ENCODE data around the gene RPL9.
"Not testable (repeated sequence)": the region's sequence is repeated elsewhere in the genome, so short reads cannot be mapped to it uniquely, and the experiment has no call there.

Gene RPL9

GRCh38 chr4:39470402-39470801 is 11.7 kb upstream of the RPL9 start:
- TF ChIP-seq FOXA1 (IDR thresholded peaks at IDR 0.05) (no peak), PKNOX1 (IDR thresholded peaks at IDR 0.05) (no peak), CTBP1 (IDR thresholded peaks at IDR 0.05; ENCODE audit: borderline replicate concordance) (no peak), TARDBP (IDR thresholded peaks at IDR 0.05) (no peak), SUZ12 (IDR thresholded peaks at IDR 0.05) (no peak), SP1 (IDR thresholded peaks at IDR 0.05) (no peak), BHLHE40 (IDR thresholded peaks at IDR 0.05; ENCODE audit: borderline replicate concordance) (no peak), NFRKB (IDR thresholded peaks at IDR 0.05) (no peak), ARNT (IDR thresholded peaks at IDR 0.05) (no peak), FOXK2 (IDR thresholded peaks at IDR 0.05) (no peak), L3MBTL2 (conservative IDR thresholded peaks at IDR 0.05) (no peak), FOXM1 (IDR thresholded peaks at IDR 0.05; ENCODE audit: borderline replicate concordance) (no peak), LEF1 (IDR thresholded peaks at IDR 0.05; ENCODE audit: borderline replicate concordance) (no peak)
- ChIA-PET CTCF (no interaction called here), POLR2A (no interaction called here)
- DNase-seq (ENCODE audit: extremely low spot score) = no peak

- ChIA-PET POLR2A (interaction anchor here (0.8 to 1.2 kb wide), 4 partner anchors 10 to 326 kb away, joined by 3 to 5 read pairs (median 4); partner anchors contain the start of genes LIAS, RPL9 and UGDH), CTCF (interaction anchor here (0.6 to 1.4 kb wide), 6 partner anchors 9 to 168 kb away, joined by 3 to 5 read pairs (median 4); partner anchors contain the start of genes LIAS and SMIM14)
- DNase-seq (ENCODE audit: extremely low spot score) = peak; percentile 26
- TF ChIP-seq L3MBTL2 (conservative IDR thresholded peaks at IDR 0.05) = no peak
- no peak for TF ChIP-seq ELF4 (IDR thresholded peaks at IDR 0.05)
- no peak for TF ChIP-seq HDGF (IDR thresholded peaks at IDR 0.05; ENCODE audit: borderline replicate concordance)
- TF ChIP-seq SP1 (IDR thresholded peaks at IDR 0.05) = no peak
- TF ChIP-seq NFRKB (IDR thresholded peaks at IDR 0.05) = no peak
- no peak for TF ChIP-seq SUZ12 (IDR thresholded peaks at IDR 0.05)
- no peak for TF ChIP-seq FOXM1 (IDR thresholded peaks at IDR 0.05; ENCODE audit: borderline replicate concordance)
- TF ChIP-seq ARNT (IDR thresholded peaks at IDR 0.05) = no peak
- no peak for TF ChIP-seq FOXK2 (IDR thresholded peaks at IDR 0.05)
- no peak for TF ChIP-seq LEF1 (IDR thresholded peaks at IDR 0.05; ENCODE audit: borderline replicate concordance)
- no peak for TF ChIP-seq FOXA1 (IDR thresholded peaks at IDR 0.05)
- TF ChIP-seq CTBP1 (IDR thresholded peaks at IDR 0.05; ENCODE audit: borderline replicate concordance) = no peak
- no peak for TF ChIP-seq BHLHE40 (IDR thresholded peaks at IDR 0.05; ENCODE audit: borderline replicate concordance)
- no peak for TF ChIP-seq TARDBP (IDR thresholded peaks at IDR 0.05)
- no peak for TF ChIP-seq ZNF384 (IDR thresholded peaks at IDR 0.05)
- TF ChIP-seq PKNOX1 (IDR thresholded peaks at IDR 0.05) = no peak
Observed at GRCh38 chr4:39469429-39470077, 10.8 kb upstream of the RPL9 start.

DNA sequence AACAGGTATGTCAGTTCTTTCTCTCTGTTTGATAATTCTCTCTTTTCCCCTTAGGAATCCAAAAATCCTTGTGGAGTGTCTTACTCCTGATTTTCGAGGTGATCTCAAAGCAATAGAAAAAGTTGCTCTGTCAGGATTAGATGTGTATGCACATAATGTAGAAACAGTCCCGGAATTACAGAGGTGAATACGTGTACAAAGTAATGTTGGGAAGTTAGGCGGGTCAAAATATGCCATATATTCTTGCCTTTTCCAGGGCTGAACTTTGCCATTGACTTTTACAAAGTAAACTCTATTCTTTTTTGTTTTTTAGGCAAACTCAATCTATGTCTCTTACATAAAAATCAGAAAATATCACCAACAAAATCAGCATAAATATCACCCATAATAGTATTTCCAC is 8.7 kb upstream of the RPL9 start:
- POLR2A ChIA-PET = interaction anchor here (0.8 kb wide), 1 partner anchor 331 kb away, joined by 3 read pairs; no protein-coding TSS in a partner anchor
- CTCF ChIA-PET = no interaction called here
- TF ChIP-seq L3MBTL2 (conservative IDR thresholded peaks at IDR 0.05) (no peak), NFRKB (IDR thresholded peaks at IDR 0.05) (no peak), TARDBP (IDR thresholded peaks at IDR 0.05) (no peak), FOXK2 (IDR thresholded peaks at IDR 0.05) (no peak)

GRCh38 chr4:39466747-39467146 is 8.0 kb upstream of the RPL9 start:
- TF ChIP-seq NFRKB (IDR thresholded peaks at IDR 0.05) (no peak), PKNOX1 (IDR thresholded peaks at IDR 0.05) (no peak), SP1 (IDR thresholded peaks at IDR 0.05) (no peak), BHLHE40 (IDR thresholded peaks at IDR 0.05; ENCODE audit: borderline replicate concordance) (no peak), FOXK2 (IDR thresholded peaks at IDR 0.05) (no peak), HDGF (IDR thresholded peaks at IDR 0.05; ENCODE audit: borderline replicate concordance) (no peak), TARDBP (IDR thresholded peaks at IDR 0.05) (no peak), CTBP1 (IDR thresholded peaks at IDR 0.05; ENCODE audit: borderline replicate concordance) (no peak), FOXM1 (IDR thresholded peaks at IDR 0.05; ENCODE audit: borderline replicate concordance) (no peak), LEF1 (IDR thresholded peaks at IDR 0.05; ENCODE audit: borderline replicate concordance) (no peak), L3MBTL2 (conservative IDR thresholded peaks at IDR 0.05) (no peak), SUZ12 (IDR thresholded peaks at IDR 0.05) (no peak)
- POLR2A ChIA-PET = interaction anchor here (0.7 to 1.5 kb wide), 4 partner anchors 61 to 511 kb away, joined by 3 to 4 read pairs (median 4); partner anchors contain the start of genes PDS5A, UBE2K and UGDH
- CTCF ChIA-PET = interaction anchor here (0.7 kb wide), 1 partner anchor 125 kb away, joined by 3 read pairs; no protein-coding TSS in a partner anchor
- DNase-seq (ENCODE audit: extremely low spot score) = no peak

More for the DNA sequence above, 8.7 kb upstream of the RPL9 start:
- DNase-seq (ENCODE audit: extremely low spot score) = no peak

GRCh38 chr4:39464886-39465501 is 6.3 kb upstream of the RPL9 start:
- ChIA-PET POLR2A (no interaction called here), CTCF (no interaction called here)
- TF ChIP-seq FOXA1 (IDR thresholded peaks at IDR 0.05) = no peak
- no peak for TF ChIP-seq L3MBTL2 (conservative IDR thresholded peaks at IDR 0.05)
- TF ChIP-seq TARDBP (IDR thresholded peaks at IDR 0.05) = no peak
- TF ChIP-seq SP1 (IDR thresholded peaks at IDR 0.05) = no peak
- DNase-seq (ENCODE audit: extremely low spot score) = peak; percentile 34

- not testable (repeated sequence) for DNase-seq (ENCODE audit: extremely low spot score)
- ChIA-PET CTCF (interaction anchor here (0.5 to 1.0 kb wide), 3 partner anchors 134 to 536 kb away, joined by 3 to 5 read pairs (median 4); no protein-coding TSS in a partner anchor), POLR2A (interaction anchor here (0.6 to 3.4 kb wide), 18 partner anchors 10 to 616 kb away, joined by 3 to 20 read pairs (median 4); partner anchors contain the start of genes KLB, SMIM14 and UGDH)
Observed at GRCh38 chr4:39458161-39458504, 589 bp downstream of the RPL9 start.
